ENCODE results near the gene WARS2.
A peak's percentile ranks its signal among the peaks of the same experiment; 100 is the strongest.
"Not testable (repeated sequence)": the region's sequence is repeated elsewhere in the genome, so short reads cannot be mapped to it uniquely, and the experiment has no call there.

WARS2 gene

DNA sequence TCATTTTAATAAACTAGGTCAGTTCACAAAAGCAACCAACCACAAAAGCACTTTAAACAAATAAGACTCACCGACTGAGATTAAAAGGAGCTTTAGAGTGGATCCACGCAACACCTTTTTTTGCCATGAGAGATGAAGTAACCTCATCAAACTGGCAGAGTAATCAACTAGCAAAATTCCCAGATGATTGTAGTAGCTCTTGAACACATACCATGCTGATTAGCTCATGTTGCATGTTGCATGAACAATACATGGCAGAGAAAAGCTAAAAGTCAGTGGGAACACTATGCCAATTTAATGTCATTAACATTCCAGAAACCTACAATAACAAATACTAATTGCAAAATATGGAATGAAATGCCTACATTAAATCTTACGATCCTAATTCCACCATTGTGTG lies 4.1 kb downstream of the WARS2 start:
- no peak for DNase-seq

DNA sequence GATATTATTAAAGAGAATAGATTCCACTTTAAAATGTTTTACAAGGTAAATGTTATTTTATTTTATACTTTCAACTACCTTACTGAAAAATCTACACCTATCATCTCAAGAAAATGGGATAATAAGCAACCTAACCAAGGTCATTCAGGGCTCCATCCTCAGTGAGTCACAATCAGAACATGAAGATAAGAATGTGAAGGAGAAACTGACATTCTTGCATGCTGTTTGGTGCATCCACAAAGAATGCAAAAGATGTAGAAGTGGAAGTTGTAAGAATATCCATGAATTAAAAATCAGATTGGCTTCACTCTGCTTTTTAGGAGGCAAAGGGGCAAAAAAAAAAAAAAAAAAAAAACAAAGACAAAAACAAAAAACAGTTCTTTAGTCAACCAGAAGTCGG lies 6.5 kb downstream of the WARS2 start:
- DNase-seq, result no peak

- peak; percentile 3 for DNase-seq
Measured at GRCh38 chr1:119132179-119132578, 8.3 kb downstream of the WARS2 start.

DNA sequence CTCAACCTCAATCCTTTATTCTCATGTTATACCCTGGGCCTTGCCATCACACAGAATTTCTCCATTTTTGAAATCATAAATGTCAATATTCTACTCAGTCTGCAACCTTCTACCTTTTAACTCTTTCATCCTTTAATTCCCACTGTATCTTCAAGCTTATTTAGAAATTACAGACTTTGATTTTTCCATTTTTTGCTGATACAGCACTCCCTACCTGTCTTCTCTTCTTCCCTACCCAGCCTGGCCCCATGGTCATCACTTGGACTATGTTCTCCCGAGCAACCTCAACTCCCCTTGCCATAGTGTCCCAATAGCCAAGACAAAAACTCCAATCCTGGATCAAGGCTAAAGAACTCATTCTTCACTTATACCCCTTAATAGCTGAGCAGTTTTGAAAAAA lies 14.6 kb downstream of the WARS2 start:
- DNase-seq, result no peak

- no peak for DNase-seq
Measured at GRCh38 chr1:119124764-119125163, 15.7 kb downstream of the WARS2 start.

DNA sequence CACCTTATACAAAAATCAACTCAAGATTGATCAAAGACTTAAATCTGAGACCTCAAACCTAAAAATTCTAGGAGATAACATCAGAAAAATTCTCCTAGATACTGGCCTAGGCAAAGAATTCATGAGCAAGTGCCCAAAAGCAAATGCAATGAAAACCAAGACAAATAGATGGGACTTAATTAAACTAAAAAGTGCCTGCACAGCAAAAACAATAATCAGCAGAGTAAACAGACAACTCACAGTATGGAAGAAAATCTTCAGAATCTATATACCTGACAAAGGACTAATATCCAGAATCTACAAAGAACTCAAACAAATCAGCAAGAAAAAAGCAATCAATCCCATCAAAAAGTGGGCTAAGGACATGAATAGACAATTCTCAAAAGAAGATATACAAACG lies 18.6 kb downstream of the WARS2 start:
- not testable (repeated sequence) for DNase-seq

- no peak for DNase-seq
Measured at GRCh38 chr1:119116725-119117124, 23.7 kb downstream of the WARS2 start.

DNA sequence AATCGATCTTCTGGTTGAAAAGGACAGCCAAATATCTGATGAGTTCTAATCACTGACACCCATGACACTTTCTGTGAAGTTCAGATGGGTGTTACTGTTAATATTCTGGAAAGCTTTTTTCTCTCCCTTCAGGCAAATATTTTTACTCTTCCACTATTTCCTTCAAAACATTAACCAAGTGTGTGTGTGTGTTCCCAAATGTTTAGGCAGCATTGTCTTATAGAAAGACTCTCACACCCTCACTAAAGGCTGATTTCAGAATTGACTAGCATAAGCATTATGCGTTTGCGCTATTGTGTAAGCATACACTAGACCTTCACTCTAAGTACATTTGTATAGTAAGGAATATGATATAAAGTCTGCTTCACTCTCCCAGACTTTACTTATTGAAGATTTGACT lies 24.7 kb downstream of the WARS2 start:
- no peak for DNase-seq

DNA sequence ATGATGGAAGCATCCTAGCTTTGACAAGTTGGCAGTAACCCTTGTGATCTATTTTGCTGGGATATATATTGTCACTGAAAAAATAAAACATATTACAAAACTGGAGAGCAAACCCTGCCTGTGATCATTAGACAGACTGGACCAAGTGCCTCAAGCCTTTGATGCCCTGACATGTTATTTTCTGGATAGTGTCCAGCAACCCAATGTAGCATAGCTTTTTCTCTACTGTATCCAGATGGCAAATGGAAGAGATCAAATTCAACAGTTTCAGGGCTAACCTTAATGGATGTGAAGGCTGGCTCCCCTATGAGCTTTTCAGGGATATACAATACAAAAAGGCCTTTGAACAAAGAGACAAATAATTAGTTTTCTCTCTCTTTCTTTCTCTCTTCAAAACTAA lies 25.1 kb downstream of the WARS2 start:
- peak; percentile 58 for DNase-seq

DNA sequence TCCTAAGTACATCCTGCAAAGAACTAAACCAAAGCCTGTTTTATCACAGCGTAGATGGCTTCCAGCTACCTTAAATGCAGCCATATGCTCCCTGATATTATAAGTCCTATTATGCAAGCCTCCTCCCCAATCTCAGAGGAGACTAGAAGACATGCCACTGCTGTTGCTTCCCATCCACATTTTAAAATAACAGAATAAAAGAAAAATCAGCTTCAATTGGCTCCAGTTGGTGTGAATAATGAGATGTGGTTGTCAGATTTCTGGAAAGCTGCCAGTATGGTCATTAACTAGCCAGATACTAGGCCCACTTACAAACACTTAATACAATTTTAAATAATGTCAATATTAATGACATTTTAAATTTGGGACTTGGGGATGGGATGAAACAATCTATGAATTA lies 25.7 kb downstream of the WARS2 start:
- peak; percentile 36 for DNase-seq

- DNase-seq, result no peak
Measured at GRCh38 chr1:119112791-119113190, 27.7 kb downstream of the WARS2 start.

DNA sequence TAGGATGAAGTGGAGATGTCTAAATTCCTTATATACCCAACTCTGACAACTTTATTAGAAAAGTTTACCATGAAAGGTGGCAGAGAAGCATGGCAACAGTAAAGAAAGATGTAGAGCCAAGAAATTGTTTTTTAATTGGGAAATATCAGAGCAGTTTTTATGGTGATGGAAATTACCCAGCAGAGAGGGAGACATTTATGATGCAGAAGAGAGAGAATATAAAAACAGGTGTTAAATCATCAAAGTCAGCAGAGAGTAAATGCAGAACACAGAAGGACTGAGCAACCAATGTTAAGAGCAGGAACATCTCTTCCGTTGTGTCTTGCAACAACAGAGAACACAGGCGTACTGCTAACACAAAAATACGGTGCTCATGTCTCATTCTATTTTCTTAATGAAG lies 28.2 kb downstream of the WARS2 start:
- DNase-seq, result no peak

DNA sequence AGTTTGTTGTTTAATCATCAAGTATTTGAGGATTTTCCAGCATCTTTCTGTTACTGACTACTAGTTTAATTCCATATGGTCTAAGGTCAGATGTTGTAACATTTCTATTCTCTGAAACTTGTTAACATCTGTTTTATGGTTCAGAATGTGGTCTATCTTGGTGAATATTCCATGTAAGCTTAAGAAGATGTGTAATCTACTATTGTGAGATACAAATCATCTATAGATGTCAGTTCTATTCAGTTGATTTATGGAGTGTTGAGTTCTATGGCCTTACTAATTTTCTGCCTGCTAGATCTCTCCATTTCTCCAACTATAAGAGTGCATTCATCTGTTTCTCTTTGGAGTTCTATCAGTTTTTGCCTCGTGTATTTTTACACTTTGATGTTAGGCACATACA lies 31.5 kb downstream of the WARS2 start:
- no peak for DNase-seq

DNA sequence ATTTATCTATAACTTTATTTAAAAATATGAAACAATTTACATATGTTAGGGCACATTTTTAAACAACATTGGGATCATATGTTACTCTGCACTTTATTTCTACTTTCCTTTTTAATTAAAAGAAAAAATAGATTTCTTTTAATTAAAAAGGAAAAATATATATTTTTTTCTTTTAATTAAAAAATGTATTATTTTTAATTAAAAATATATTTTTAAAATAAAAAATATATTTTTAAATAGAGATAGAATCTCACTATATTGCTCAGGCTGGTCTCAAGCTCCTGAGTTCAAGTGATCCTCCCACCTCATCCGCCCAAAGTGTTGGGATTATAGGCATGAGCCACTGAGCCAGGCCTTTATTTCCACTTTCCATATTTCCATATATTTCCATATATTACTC lies 36.7 kb downstream of the WARS2 start:
- no peak for DNase-seq

DNA sequence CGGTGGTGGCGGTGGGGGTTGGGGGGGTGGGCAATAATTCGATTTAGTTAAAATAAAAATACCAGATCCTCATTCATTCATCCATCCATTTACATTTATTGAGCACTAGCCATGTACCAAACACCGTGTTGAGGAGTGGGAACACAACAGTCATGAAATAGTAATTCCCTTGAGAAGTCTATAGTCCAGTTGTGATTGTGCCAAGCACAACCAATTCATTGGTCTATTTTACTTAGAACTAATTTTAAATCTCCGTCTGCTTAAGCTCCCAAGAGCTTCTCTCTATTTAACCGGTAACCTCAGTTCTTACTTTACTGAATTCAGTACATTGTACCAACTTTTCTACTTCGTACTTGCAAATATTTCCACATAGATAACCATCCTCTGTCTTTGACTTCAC lies 38.4 kb downstream of the WARS2 start:
- DNase-seq, result no peak

DNA sequence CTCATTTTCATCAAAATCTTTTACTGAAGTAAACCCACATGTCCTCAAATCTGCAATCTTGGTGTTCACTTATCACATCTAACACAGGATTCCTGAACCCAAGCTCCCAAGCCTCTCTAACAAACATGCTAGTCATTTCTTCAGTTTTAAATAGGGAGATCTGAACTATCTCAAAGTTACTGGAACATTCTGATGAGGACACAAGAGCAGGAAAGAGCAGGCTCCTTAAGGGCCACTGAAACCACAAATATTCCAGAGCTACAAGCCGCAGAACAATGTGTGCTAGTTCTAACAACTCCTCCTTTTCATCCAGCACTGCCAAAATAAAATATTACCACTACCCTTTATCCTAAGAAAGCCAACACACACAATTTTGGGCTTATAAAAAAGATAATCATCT lies 38.9 kb downstream of the WARS2 start:
- no peak for DNase-seq

- no peak for DNase-seq
Measured at GRCh38 chr1:119099775-119100174, 40.7 kb downstream of the WARS2 start.

- no peak for DNase-seq
Measured at GRCh38 chr1:119097380-119097779, 43.1 kb downstream of the WARS2 start.

- DNase-seq, result no peak
Measured at GRCh38 chr1:119093721-119094120, 46.7 kb downstream of the WARS2 start.

DNA sequence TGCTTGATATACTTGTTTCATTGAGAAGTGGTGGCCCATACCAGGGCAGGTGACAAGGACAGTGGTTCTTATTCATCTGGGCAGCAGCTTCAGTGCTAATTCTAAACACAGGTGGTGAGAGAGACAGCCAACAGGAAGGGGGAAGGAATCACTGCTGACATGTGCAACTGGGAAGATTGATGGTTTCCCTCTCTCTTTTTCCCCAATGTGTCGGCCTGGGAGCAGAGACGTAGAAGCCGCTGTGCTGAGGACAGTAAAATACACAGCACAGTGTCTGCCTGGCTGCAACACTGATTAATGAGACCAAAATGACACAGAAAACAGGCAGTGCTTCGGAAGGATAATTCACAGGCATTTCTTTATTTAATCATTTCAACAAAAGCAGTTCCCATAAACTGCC lies 48.8 kb downstream of the WARS2 start:
- no peak for DNase-seq

DNA sequence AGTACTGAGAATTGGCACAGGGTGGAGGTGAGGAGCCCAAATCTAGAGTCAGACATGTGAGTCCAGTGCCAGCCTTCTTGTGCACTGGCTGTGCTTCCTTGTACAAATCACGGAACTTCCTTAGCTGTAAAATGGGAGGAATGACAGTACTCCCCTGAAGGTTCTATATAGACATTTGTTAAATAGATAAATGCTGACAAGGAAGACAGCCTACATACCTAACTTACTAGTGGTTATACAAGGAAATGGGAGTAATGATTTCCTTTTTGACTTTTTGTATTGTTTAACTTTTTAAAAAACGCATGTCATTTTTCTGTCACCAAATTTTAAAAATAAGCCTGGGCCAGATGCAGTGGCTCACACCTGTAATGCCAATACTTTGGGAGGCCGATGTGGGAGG lies 50.2 kb downstream of the WARS2 start:
- DNase-seq, result no peak

- DNase-seq, result no peak
Measured at GRCh38 chr1:119086830-119087229, 53.6 kb downstream of the WARS2 start.

- DNase-seq, result no peak
Measured at GRCh38 chr1:119084798-119085197, 55.7 kb downstream of the WARS2 start.

- no peak for DNase-seq
Measured at GRCh38 chr1:119083980-119084379, 56.5 kb downstream of the WARS2 start.

DNA sequence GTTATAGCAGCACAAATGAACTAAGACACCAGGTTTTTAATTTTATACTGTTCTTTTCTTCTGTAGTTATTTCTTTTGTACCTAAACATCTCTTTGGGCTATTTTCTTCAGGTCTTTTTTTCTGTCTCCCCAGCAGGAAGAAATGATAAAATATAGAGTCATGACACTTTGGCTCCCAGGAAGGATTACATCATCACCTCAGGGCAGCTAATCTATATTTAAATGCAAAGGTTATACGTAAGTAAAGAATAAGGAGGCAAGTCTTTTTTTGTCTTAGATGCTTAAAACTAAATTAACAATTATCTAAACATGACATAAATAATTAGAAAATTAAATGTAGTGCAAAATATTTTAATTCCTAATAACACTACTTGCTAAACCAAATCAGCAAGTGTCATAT lies 57.0 kb downstream of the WARS2 start:
- DNase-seq, result no peak

- no peak for DNase-seq
Measured at GRCh38 chr1:119081700-119082099, 58.8 kb downstream of the WARS2 start.
